HG02870 (cell line): ENCODE measurements around the gene RYR2.

Source experiments
- ATAC-seq: cut with Tn5 transposase; IDR thresholded peaks from one replicate; pipeline ENCODE4 v1.9.1; 2021; ENCODE audit warnings: mild to moderate bottlenecking, moderate library complexity; ENCODE audit not compliant: unreplicated experiment

Gene RYR2

DNA sequence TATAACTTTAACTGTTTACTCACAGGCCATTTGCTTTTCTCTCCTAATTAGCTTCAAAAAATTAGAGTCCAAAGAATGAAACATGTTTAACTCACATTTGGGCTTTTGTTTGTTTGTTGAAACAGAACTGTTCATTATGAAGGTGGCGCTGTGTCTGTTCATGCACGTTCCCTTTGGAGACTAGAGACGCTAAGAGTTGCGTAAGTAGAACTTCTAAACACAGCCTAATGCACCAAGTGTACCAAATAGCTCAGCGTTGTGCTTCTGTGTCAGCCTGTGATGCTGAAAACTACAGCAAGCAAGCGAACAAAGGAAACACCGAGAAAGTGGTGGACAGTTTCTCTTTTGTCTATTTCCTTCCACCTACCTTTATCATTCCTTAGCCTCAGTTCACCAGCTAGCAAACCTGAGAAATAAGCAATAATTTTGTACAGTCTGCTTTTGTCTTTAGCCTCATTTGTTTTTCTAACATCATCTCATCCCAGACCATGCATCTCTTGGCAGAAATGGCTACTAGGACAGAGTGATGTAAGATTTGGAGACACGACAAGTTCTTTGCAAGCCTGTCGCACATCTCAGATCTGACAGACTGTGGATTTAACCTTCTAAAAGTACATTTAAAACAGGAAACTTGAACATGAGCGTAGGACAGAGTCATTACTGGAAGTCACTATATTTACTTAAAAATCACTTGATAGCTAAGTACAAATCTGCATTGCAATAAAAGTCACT, 375.1 kb downstream of the RYR2 start:
- no peak for ATAC-seq

GRCh38 chr1:237428809-237429208, 386.8 kb downstream of the RYR2 start:
- no peak for ATAC-seq

GRCh38 chr1:237429252-237429651, 387.3 kb downstream of the RYR2 start:
- no peak for ATAC-seq

DNA sequence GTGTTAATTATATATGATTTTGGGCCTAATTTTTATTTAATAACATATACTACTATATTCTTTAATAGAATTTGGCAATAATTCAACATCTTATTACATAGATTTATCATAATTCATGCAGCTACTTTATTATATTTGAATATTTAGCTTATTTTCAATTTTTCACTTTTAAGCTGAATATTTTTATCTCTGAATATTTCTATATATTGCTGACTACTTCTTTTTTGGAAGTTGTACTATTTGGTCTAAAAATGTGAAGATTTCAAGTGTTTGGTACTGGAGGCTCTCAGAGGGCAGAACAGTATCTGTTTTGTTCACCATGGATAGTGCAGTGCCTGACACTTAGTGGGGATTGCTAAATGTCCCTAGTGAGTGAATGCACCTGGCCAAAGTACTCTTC, 389.5 kb downstream of the RYR2 start:
- no peak for ATAC-seq

- no peak for ATAC-seq
Observed at GRCh38 chr1:237440346-237440745, 398.4 kb downstream of the RYR2 start.

DNA sequence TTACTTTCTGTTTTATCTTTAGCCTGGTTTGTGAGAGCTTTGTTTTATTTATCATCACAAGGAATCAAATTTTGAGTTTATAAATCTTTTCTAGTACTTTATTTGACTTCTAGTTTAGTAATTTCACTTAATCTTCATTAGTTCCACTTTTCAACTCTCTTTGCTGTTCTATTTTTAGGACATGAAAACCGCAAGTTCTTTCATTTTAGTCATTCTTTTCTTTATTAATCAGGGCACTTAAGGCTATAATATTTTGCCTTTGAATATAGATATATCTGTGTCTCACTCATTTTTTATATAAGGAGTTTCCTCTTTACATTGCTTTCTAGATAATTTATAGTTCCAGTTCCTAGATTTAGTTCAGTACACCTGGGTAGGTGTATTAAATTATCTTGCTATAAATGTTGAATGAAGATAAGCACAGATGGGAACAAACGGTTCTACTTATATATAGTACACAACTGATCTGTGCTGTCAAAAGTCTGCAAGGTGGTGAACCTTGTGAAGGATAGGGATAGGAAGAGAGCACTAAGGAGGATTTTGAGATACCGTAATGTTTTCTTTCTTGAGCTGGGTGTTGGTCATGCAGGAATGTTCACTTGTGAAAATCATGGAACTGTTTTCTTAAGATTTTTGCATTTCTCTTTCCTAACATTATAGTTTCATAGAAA, 402.3 kb downstream of the RYR2 start:
- no peak for ATAC-seq

- no peak for ATAC-seq
Observed at GRCh38 chr1:237448042-237448441, 406.1 kb downstream of the RYR2 start.

GRCh38 chr1:237457573-237457972, 415.6 kb downstream of the RYR2 start:
- no peak for ATAC-seq

GRCh38 chr1:237467320-237467719, 425.3 kb downstream of the RYR2 start:
- no peak for ATAC-seq

DNA sequence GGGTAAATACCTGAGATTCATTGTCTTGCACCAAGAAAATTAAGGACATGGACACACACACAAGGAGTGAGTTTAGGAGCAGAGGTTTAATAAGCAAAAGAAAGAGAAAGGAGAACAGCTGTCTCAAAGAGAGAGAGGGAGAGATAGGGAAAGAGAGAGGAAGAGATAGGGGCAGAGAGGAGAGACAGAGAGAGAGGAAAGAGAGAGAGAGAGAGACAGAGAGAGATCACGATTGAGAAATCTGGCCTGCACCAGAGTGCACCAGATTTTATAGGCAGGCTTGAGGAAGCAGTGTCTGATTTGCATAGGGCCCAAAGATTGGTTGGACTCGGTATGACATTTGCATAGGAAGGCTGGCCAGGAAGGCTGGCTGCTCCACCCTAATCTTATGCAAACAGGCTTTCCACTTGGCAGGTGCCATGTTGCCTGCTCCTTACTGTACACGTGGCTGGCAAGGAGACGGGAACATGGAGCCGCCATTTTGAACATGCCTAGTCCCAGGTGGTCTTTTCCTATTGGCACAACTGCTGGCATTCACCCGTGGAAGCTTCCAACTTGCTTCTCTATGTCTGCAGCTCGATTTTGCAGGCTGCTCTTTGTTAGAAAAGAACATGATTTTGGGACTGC, 428.8 kb downstream of the RYR2 start:
- no peak for ATAC-seq

DNA sequence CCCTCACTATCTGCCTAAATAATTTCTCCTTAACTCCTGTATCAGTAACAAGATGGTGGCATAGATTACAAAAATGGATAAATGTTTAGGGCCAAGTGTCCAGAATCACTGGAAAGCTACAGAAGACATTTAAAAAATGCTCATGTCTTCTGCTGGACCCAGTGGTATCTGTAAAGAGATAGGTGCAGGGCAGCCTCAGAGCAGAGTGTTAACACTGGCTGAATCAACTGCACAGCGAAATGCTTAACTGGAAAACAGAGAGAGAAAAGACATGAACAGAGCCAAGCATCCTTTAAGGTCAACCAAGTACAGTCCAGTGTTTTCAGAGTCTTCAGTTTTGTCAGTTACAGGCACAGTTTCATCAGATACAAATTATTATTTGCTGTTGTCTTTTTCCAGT, 429.4 kb downstream of the RYR2 start:
- ATAC-seq: no peak

DNA sequence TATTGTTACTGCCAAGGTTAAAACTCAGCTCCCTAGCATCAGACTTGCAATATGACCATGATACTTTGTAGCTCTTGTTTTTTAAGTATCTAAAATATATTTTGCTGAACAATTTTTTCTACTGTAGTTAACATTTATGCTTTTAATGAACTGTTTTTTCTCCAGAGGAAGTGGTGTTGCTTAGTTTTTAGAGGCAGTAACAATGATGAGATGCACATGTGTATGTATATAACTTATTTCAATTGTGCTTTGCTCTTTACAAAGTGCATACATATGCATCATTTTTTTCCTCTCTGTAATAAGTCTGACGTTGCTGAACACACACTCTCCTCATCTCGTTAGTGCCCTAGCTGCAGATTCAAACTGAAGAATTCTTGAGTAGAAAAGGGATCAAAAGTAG, 430.0 kb downstream of the RYR2 start:
- no peak for ATAC-seq

DNA sequence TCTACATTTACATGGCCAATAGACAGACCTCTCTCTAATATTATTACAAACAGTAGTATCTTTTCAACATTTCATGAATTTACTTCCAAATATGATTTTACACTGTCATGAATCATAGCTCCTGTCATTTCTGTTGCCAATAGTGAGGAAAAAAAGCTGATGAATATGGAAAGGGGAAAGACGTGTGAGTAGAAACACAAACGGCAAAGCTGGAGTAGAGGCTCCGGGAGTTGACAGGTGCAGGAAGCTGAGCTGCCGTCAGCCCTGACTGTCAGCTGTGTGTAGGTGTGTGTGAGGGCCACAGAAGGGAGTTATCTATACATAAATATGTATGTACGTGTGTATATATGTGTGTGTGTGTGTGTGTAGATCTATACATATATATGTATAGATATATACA, 431.9 kb downstream of the RYR2 start:
- no peak for ATAC-seq

DNA sequence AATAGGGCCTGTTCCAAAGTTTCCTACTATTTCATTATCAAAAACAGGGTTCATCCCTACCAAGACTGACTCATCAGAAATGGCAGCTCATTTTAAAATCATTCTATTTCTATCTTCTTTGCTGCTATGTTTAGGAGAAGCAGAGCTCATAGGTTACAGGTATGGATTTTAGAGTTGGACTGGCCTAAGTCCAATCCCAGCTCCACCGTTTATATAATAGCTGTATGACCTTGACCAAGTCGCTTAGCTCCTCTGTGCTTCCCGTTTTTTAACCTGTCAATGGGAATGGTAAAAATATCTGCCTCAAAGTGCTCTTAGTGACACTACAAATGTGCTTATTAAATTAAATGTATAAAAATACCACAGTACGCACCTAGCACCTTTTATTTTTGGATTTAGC, 436.1 kb downstream of the RYR2 start:
- no peak for ATAC-seq

DNA sequence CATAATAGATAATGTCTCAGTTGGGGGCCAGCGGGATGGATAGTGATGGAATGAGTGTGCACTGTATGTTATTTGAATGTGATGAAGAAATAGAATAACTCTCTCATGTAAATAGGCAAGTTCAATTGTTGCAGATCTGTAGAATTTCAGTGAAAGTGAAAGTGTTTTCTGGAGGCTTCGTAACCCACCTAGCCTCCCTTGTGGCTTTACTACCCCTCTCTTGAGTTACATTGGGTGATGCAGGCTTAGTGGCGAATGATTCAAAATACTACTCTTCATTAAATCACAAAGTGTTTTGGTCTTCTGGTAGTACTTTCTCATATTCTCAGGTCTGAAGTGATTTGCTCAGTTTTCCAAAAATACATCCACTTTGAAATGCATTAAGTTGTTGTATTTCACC, 436.9 kb downstream of the RYR2 start:
- no peak for ATAC-seq

DNA sequence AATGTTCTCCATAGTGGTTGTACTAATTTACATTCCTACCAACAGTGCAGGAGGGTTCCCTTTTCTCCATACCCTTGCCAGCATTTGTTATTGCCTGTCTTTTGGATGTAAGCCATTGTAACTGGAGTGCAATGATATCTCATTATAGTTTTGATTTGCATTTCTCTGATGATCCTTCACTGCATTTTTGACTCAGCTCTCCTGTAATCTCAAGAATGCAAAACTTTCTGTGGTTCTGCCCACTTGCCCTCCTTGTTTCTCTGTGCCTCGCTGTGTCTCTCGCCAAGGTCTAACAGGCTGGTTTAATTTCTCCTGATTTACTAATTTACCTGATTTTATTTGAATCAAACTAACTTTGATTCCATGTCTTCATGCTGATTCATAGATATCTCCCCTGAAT, 440.8 kb downstream of the RYR2 start:
- no peak for ATAC-seq

DNA sequence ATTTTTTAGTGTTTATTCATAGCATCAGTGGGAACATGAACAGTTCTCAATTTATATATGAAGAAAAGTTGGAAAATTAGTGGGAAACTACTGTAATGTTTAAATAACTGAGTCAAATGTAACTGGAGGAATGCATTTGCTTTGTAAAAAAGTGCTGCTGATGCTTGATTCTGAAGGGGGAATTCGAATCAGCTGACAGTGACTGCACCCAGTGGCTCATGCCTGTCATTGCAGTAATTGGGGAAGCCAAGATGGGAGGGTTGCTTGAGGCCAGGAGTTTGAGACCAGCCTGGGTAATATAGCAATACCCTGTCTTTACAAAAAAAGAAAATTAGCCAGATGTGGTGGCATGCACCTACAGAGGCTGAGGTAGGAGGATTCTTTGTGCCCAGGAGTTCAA, 450.4 kb downstream of the RYR2 start:
- no peak for ATAC-seq

DNA sequence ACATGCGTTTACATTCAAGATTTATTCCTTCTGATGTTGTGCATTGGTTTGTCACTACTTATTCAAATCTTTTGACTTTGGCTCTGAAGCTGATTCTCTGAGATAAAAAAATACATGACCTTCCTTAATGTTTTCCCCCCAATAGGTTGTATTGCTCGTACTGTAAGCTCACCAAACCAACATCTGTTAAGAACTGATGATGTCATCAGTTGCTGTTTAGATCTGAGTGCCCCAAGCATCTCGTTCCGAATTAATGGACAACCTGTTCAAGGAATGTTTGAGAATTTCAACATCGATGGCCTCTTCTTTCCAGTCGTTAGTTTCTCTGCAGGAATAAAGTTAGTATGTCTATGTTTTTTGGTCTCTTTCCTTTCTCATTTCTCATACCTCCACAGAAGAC, 458.6 kb downstream of the RYR2 start:
- ATAC-seq: no peak

DNA sequence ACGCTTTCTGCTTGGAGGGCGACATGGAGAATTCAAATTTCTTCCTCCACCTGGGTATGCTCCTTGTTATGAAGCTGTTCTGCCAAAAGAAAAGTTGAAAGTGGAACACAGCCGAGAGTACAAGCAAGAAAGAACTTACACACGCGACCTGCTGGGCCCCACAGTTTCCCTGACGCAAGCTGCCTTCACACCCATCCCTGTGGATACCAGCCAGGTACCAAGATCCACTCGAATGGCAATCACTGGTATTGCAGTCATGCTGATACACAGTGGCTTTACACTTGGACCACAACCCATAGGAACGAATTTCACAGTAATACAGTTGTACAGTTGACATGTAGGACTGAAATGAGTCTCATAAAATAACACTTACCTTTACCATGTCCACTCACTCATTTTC, 461.3 kb downstream of the RYR2 start:
- no peak for ATAC-seq

GRCh38 chr1:237507005-237507404, 465.0 kb downstream of the RYR2 start:
- peak; percentile 94 for ATAC-seq

GRCh38 chr1:237509748-237510147, 467.8 kb downstream of the RYR2 start:
- no peak for ATAC-seq

DNA sequence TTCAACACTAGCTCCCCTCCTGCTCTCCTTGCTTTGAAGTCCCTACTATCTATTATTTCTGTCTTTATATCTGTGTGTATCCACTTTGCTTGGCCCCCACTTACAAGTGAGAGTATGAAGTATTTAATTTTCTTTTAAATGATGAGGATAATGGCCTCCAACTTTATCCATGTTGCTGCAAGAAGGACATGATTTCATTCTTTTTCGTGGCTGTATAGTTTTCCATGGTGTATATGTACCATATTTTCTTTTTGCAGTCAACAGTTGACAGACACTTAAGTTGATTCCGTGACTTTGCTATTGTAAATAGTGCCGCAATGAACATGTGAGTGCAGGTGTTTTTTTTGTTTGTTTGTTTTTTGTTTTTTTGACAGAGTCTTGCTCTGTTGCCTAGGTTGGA, 483.1 kb downstream of the RYR2 start:
- ATAC-seq: no peak
